GM18526 (cell line): ENCODE results near the gene PROZ.

Experiments used
- POLR2A ChIP-seq: IDR thresholded peaks from 3 replicates; pipeline ENCODE4 v1.6.1; 2011; ENCODE audit not compliant: insufficient read length; ENCODE audit errors: extremely low read depth

PROZ gene

DNA sequence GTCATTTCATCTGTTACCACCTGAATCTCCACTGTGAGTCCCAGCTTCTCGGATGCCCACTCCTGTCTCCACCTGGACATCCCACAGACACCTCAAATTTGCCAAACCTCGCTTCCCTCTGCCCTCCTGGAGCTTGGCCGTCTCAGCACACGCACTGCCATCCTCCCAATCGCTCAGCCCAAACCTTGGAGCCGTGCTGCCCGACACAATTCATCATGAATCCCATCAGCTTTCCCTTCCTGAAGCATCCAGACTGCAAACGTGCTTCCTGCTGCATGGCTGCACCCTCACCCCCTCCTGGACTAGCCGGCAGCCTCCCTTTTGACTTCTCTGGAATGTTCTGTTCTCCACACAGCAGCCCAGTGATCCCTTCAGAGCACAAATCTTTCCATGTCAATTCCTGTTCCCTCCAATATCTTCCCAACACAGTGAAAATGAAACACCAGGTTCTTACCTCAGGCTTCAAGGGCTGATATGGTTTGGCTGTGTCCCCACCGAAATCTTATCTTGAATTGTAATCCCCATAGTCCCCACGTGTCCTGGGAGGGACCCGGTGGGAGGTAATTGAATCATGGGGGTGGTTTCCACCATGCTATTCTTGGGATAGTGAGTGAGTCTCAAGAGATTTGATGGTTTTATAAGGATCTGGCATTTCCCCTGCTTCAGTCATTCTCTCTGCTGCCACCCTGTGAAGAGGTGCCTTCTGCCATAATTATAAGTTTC lies 1.1 kb upstream of the PROZ start:
- no peak for TF ChIP-seq POLR2A

DNA sequence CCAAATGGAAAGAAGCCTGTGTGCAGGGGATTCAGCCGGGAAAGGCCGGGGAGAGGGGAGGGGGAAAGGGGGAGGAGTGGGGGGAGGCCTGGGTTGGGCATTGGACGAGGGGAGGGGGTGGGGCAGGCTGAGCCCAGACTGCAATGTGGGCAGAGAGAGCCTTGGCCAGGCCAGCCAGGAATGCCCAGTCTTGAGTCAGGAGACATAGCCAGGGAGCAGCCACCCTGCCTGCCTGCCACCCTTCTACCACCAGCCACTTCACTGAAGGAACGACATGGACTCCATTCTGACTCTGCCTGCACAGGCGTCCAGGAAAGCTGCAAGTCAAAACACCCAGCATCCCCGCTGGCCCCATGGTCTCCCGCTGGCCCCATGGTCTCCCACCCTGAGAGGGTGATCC lies 498 bp downstream of the PROZ start:
- TF ChIP-seq POLR2A = no peak

GRCh38 chr13:113159701-113160100 lies 1.3 kb downstream of the PROZ start:
- no peak for TF ChIP-seq POLR2A

DNA sequence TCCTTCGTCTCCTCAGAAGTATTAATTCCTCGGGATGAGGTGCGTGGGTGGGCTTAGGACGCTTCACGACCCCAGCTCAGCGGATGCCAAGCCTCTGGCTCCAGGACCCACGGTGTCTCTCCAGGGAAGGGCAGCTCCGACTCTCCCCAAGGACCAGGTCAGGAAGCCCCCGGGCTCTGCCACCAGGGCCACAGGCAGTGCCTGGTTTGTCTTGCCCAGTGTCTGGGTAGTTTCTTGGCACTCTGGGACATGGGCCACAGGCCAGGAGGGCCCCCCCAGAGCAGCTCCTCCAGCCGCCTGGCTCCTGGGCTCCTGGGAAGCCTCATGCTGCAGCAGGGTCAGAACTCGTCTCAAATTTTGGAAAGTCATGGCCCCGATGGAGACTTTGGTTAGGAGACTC lies 2.5 kb downstream of the PROZ start:
- TF ChIP-seq POLR2A = no peak

- TF ChIP-seq POLR2A = no peak
Observed at GRCh38 chr13:113161433-113161832, 3.0 kb downstream of the PROZ start.

DNA sequence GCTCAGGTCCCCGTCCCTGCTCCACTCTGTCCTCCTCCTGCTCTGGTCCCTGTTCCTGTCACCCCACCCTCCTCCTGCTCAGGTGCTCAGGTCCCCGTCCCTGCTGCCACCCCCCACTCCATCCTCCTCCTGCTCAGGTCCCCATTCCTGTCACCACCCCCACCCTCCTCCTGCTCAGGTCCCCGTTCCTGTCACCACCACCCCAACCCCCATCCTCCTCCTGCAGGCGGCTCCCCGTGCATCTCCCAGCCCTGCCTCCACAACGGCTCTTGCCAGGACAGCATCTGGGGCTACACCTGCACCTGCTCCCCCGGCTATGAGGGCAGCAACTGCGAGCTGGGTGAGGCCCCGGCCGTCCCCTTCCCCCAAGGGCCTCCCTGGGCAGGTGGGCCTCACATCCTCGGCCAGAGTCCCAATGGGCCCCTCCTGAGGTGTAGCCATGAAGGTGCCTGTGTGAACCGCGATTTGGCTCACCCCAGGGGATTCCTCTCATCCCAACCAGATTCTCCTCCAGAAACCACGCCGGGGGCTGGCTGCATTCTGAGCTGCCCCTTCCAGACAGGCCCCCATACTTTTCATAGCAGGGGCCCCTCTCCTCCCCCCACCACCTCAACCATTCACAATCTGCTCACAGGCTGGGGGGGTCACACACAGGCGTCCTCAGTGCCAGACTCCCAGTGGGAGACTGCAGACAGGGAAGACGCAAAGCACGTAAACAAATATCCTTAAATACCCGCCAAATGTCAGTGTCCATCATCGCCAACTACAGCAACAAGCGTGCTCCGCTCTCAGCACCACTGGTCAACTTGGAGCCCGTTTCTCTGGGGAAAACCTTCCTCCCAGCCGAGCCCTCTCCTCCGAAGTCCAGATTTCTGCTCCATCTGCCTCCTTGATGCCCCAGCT lies 4.6 kb downstream of the PROZ start:
- TF ChIP-seq POLR2A = no peak

GRCh38 chr13:113164492-113164891 lies 6.0 kb downstream of the PROZ start:
- TF ChIP-seq POLR2A = no peak

DNA sequence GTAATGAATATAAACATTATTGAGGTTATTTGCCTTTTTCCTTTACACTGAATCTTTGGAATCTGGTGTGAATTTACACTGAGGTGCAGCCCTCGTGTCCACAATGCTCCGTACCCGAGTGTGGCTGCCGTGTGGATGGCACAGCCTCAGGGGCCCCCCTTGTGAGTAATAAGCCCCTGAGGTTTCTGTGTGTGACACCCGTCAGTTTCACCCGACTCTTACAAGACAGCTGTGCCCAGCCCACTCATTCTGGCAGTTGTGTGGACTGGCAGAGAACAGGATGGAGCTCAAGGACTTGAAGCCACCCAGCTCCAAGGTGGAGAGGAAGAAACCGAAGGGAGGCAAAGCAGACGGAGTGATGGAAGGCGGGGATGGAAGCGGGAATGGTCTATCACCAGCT lies 7.8 kb downstream of the PROZ start:
- TF ChIP-seq POLR2A = no peak

- TF ChIP-seq POLR2A = no peak
Observed at GRCh38 chr13:113166681-113167080, 8.2 kb downstream of the PROZ start.

- no peak for TF ChIP-seq POLR2A
Observed at GRCh38 chr13:113167155-113167554, 8.7 kb downstream of the PROZ start.

GRCh38 chr13:113167575-113167974 lies 9.1 kb downstream of the PROZ start:
- no peak for TF ChIP-seq POLR2A

DNA sequence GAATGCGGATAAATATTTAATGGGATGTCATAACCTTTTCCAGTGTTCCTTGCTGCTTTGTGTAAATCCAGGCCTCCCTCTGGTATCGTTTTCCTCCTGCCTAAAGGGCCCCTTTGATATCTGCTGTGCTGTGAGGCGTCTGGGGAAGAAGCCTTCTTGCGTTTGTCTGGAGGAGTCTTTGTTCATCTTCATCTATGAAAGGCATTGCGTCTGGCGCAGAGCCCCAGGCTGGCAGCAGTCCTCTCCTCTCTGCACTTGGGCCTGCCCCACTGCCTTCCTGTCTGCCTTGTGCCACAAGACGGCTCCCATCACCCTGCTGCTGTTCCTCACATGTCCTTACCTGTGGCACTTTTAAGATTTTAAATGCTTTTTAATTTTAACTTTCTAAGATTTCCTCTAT lies 9.8 kb downstream of the PROZ start:
- TF ChIP-seq POLR2A = no peak

- no peak for TF ChIP-seq POLR2A
Observed at GRCh38 chr13:113169277-113170272, 11.1 kb downstream of the PROZ start.

DNA sequence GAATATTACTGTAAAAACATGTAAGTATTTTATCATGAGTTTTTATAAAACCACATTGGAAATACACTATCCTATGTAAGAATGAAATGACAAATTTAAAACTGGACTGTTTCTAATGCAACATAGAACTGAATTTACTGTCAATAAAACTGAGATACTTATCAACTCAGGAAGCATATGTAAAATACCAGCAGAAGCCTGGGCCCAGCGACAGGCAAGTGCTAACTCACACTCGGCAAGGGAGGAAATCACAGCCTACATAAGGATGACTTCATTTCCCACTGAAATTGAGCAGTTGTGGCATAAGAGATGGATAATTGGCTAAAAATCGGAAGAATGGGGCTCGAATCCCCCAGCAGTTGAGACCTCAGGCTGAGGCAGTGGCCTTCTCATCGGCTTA lies 12.1 kb downstream of the PROZ start:
- TF ChIP-seq POLR2A = no peak

DNA sequence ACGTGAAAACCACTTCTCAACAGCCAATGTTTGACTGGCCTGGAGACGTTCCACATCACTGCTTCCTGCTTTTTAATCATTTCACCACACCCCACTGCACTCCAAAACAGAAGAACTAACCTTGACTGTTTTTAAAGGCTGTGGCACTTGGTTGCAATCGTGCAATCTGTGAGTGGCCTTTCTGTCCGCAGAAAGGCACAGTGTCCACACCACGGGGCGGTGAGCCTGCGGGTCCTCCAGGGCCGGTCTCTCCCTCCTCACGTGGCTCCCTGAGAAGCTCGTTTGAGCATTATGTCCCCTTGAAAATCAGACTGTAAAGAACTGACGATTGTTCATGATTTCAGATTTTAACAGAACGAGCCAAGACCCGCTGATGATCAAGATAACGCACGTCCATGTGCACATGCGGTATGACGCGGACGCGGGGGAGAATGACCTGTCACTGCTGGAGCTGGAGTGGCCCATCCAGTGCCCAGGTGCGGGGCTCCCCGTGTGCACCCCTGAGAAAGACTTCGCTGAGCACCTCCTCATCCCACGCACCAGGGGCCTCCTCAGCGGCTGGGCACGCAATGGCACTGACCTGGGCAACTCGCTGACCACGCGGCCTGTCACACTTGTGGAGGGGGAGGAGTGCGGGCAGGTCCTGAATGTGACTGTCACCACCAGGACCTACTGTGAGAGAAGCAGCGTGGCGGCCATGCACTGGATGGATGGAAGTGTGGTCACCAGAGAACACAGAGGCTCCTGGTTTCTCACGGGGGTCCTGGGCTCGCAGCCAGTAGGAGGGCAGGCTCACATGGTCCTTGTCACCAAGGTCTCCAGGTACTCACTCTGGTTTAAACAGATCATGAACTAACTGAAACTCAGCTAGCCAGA lies 13.0 kb downstream of the PROZ start:
- no peak for TF ChIP-seq POLR2A

DNA sequence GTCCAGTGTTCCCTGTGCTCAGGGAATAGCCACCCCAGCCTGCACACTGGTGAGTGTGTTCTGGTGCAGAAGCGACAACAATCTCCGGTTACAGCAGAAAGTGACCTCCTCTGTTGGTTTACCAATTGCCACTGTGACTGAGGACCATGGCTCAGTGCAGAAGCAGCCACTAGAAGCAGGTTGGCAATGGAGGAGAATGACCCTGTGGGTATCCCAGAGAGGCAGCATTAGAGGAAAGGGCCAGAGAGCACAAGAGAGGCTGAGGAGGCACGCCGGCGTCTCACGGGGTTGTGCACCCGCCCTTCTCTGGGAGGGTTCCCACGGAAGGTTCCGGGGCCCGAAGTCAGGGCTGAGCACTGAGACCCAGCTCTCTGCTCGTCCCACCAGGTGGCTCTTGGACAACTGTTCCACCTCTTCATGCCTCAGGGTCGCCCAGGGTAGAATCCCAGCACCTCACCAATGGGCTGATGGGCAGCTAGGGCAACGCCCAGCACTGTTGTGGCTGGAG lies 14.0 kb downstream of the PROZ start:
- no peak for TF ChIP-seq POLR2A
